Astrocyte (in vitro differentiated cells and primary cell): ENCODE data around the gene TSNAX. TPM values are rescaled to one million over a fixed set of nuclear protein-coding genes. Genes with fewer than 3 reads are reported as not detected.
"Not testable (repeated sequence)": the region's sequence is repeated elsewhere in the genome, so short reads cannot be mapped to it uniquely, and the experiment has no call there.

ENCODE experiments used
- DNase-seq: peaks from one replicate; pipeline ENCODE4 v3.0.0-alpha.2; 2010; ENCODE audit warnings: low read depth
- FAIRE-seq: peaks from 2 replicates; lab custom pipeline; 2011; peaks lifted over from hg19 to GRCh38; lab: Jason Lieb, UNC
- H2AFZ ChIP-seq: 2 replicates; pipeline ENCODE4 v1.6.0; 2012; ENCODE audit warnings: low read depth, low read length, inconsistent platforms
- H3K27ac ChIP-seq: 2 replicates; pipeline ENCODE4 v1.5.1; 2011; ENCODE audit warnings: low read depth, low read length, inconsistent platforms
- H3K27me3 ChIP-seq: 2 replicates; pipeline ENCODE4 v1.6.0; 2011; ENCODE audit warnings: low read length, inconsistent platforms; ENCODE audit not compliant: insufficient read depth
- H3K36me3 ChIP-seq: 2 replicates; pipeline ENCODE4 v1.5.1; 2011; ENCODE audit warnings: low read length, inconsistent platforms; ENCODE audit not compliant: insufficient read depth
- H3K4me1 ChIP-seq: 2 replicates; pipeline ENCODE4 v1.5.1; 2011; ENCODE audit warnings: low read length, inconsistent platforms; ENCODE audit not compliant: insufficient read depth
- H3K4me2 ChIP-seq: 2 replicates; pipeline ENCODE4 v1.6.0; 2012; ENCODE audit warnings: low read length, inconsistent platforms
- H3K4me3 ChIP-seq: 2 replicates; pipeline ENCODE4 v1.5.1; 2011; ENCODE audit warnings: low read depth, mild to moderate bottlenecking, low read length, inconsistent platforms; ENCODE audit not compliant: insufficient read depth
- H3K79me2 ChIP-seq: 2 replicates; pipeline ENCODE4 v1.6.0; 2012; ENCODE audit warnings: mild to moderate bottlenecking, low read length, inconsistent platforms; ENCODE audit not compliant: insufficient read depth
- H3K9ac ChIP-seq: 2 replicates; pipeline ENCODE4 v1.6.0; 2012; ENCODE audit warnings: mild to moderate bottlenecking, low read length, inconsistent platforms
- H3K9me3 ChIP-seq: 2 replicates; pipeline ENCODE4 v1.5.1; 2012; ENCODE audit warnings: low read depth, mild to moderate bottlenecking, low read length, inconsistent platforms; ENCODE audit not compliant: insufficient read depth
- H4K20me1 ChIP-seq: 2 replicates; pipeline ENCODE4 v1.6.0; 2012; ENCODE audit warnings: low read length, inconsistent platforms; ENCODE audit not compliant: insufficient read depth
- H3K27ac Mint-ChIP-seq: one replicate; pipeline ENCODE4 v1.8.0; 2021; ENCODE audit warnings: mild to moderate bottlenecking, mixed read lengths; ENCODE audit not compliant: unreplicated experiment
- H3K27me3 Mint-ChIP-seq: one replicate; pipeline ENCODE4 v1.8.0; 2021; ENCODE audit warnings: low read depth, mixed read lengths; ENCODE audit not compliant: unreplicated experiment
- H3K36me3 Mint-ChIP-seq: one replicate; pipeline ENCODE4 v1.8.0; 2021; ENCODE audit warnings: low read depth, mixed read lengths; ENCODE audit not compliant: unreplicated experiment
- H3K4me1 Mint-ChIP-seq: one replicate; pipeline ENCODE4 v1.8.0; 2021; ENCODE audit warnings: low read depth, mixed read lengths; ENCODE audit not compliant: unreplicated experiment
- H3K4me3 Mint-ChIP-seq: one replicate; pipeline ENCODE4 v1.8.0; 2021; ENCODE audit warnings: mild to moderate bottlenecking, moderate library complexity, mixed read lengths; ENCODE audit not compliant: unreplicated experiment
- H3K9me3 Mint-ChIP-seq: one replicate; pipeline ENCODE4 v1.8.0; 2021; ENCODE audit warnings: mild to moderate bottlenecking, mixed read lengths; ENCODE audit not compliant: unreplicated experiment
- EZH2 ChIP-seq: IDR thresholded peaks from 2 replicates; pipeline ENCODE4 v1.6.1; 2012; ENCODE audit warnings: mild to moderate bottlenecking, low read length, inconsistent platforms; ENCODE audit not compliant: insufficient read depth
- total RNA-seq: library from RNA; stranded (reverse); gene quantifications from 2 replicates; pipeline ENCODE4 v1.2.1, GENCODE V29; 2021
- TF ChIP-seq, protein P1 (sequence below): IDR thresholded peaks from 2 replicates; pipeline ENCODE4 v1.5.1; 2011; ENCODE audit warnings: low read depth, mild to moderate bottlenecking, inconsistent platforms, low read length, moderate library complexity; ENCODE audit not compliant: insufficient read depth

The TSNAX gene
- total RNA-seq, 1 donor from 2014 or later, result 43.5 TPM

DNA sequence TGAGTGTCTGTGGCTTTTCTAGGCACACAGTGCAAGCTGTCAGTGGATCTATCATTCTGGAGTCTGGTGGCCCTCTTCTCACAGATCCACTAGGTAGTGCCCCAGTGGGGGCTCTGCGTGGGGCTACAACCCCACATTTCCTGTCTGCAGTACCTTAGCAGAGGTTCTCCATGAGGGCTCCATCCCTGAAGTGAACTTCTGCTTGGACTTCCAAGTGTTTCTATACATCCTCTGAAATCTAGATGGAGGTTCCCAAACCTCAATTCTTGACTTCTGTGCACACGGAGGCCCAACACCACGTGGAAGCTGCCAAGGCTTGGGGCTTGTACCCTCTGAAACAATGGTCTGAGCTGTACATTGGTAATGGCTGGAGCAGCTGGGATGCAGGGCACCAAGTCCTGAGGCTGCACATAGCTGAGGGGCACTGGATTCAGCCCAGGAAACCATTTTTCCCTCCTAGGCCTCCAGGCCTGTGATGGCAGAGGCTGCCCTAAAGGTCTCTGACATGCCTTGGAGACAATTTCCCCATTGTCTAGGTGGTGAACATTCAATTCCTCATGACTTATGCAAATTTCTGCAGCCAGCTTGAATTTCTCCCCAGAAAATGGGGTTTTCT, 29.2 kb upstream of the TSNAX start:
- no peaks in the 10 kb centered on the region for H3K4me1 ChIP-seq
- H3K4me2 ChIP-seq, result no peak overlapping the region
- no peaks in the 10 kb centered on the region for H4K20me1 ChIP-seq
- H3K36me3 Mint-ChIP-seq, result peaks cover 4% of the 10 kb centered on the region
- no peak for TF ChIP-seq EZH2
- TF ChIP-seq, protein P1, sequence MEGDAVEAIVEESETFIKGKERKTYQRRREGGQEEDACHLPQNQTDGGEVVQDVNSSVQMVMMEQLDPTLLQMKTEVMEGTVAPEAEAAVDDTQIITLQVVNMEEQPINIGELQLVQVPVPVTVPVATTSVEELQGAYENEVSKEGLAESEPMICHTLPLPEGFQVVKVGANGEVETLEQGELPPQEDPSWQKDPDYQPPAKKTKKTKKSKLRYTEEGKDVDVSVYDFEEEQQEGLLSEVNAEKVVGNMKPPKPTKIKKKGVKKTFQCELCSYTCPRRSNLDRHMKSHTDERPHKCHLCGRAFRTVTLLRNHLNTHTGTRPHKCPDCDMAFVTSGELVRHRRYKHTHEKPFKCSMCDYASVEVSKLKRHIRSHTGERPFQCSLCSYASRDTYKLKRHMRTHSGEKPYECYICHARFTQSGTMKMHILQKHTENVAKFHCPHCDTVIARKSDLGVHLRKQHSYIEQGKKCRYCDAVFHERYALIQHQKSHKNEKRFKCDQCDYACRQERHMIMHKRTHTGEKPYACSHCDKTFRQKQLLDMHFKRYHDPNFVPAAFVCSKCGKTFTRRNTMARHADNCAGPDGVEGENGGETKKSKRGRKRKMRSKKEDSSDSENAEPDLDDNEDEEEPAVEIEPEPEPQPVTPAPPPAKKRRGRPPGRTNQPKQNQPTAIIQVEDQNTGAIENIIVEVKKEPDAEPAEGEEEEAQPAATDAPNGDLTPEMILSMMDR, result no peak
- no peak overlapping the region for H3K27ac ChIP-seq
- H3K4me3 Mint-ChIP-seq, result no peak overlapping the region
- H3K4me3 ChIP-seq, result no peak overlapping the region
- no peak overlapping the region for H3K27ac Mint-ChIP-seq
- no peaks in the 10 kb centered on the region for H3K36me3 ChIP-seq
- DNase-seq, result no peak
- no peak for FAIRE-seq
- H2AFZ ChIP-seq, result no peak overlapping the region
- H3K9ac ChIP-seq, result no peak overlapping the region
- H3K9me3 Mint-ChIP-seq, result peaks cover 13% of the 10 kb centered on the region
- no peaks in the 10 kb centered on the region for H3K27me3 ChIP-seq
- H3K9me3 ChIP-seq, result peaks cover 6% of the 10 kb centered on the region
- no peaks in the 10 kb centered on the region for H3K27me3 Mint-ChIP-seq
- no peaks in the 10 kb centered on the region for H3K79me2 ChIP-seq
- peaks cover 5% of the 10 kb centered on the region for H3K4me1 Mint-ChIP-seq

DNA sequence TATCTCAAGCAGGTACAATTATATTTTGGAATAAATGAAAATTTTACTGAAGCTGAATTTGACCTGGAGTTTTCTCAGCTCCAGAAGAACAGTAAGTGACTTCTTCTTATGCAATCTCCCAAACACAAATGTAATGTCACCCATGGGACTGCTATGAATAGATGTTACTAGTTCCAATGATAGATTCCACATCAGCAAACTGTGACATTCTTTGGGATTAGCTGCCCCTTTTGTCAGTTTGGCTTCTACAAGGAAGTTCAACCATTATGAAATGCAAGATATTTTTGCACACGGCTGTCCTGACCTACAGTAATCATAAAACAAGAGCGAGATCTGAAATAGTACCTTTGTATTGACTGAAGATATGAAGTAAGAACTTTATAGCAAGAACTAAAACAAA, 27.8 kb upstream of the TSNAX start:
- Mint-ChIP-seq H3K4me1 (peaks cover 5% of the 10 kb centered on the region), H3K36me3 (peaks cover 4% of the 10 kb centered on the region), H3K27ac (no peak overlapping the region), H3K9me3 (peaks cover 13% of the 10 kb centered on the region), H3K4me3 (no peak overlapping the region), H3K27me3 (no peaks in the 10 kb centered on the region)
- no peak for TF ChIP-seq EZH2
- TF ChIP-seq, protein P1, result no peak
- Histone ChIP-seq H3K4me2 (no peak overlapping the region), H3K27ac (no peak overlapping the region), H3K36me3 (no peaks in the 10 kb centered on the region), H2AFZ (no peak overlapping the region), H4K20me1 (no peaks in the 10 kb centered on the region), H3K4me1 (no peaks in the 10 kb centered on the region), H3K79me2 (no peaks in the 10 kb centered on the region), H3K9ac (no peak overlapping the region), H3K4me3 (no peak overlapping the region), H3K27me3 (no peaks in the 10 kb centered on the region), H3K9me3 (peaks cover 6% of the 10 kb centered on the region)
- FAIRE-seq (no peak), DNase-seq (no peak)

DNA sequence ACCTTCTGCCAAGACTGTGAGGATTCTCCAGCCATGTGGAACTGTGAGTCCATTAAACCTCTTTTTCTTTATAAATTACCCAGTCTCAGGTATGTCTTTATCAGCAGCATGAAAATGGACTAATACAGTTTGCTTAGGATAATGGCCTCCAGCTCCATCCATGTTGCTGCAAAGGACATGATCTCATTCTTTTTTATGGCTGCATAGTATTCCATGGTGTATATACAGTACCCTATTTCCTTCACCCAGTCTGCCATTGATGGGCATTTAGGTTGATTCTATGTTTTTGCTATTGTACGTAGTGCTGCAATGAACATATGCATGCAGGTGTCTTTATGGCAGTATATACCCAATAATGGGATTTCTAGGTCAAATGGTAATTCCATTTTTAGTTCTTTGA, 25.3 kb upstream of the TSNAX start:
- H3K4me3 Mint-ChIP-seq, result not testable (repeated sequence)

More for the DNA sequence above, 25.3 kb upstream of the TSNAX start:
- H4K20me1 ChIP-seq, H3K4me3 ChIP-seq, H3K27ac Mint-ChIP-seq, H3K27ac ChIP-seq, H3K4me1 Mint-ChIP-seq, H3K79me2 ChIP-seq, H3K36me3 Mint-ChIP-seq, H3K27me3 Mint-ChIP-seq, H3K4me1 ChIP-seq, H3K9me3 ChIP-seq, DNase-seq, H3K36me3 ChIP-seq, H3K9ac ChIP-seq, FAIRE-seq, H2AFZ ChIP-seq, H3K4me2 ChIP-seq, H3K27me3 ChIP-seq: not testable (repeated sequence)
- peaks cover 13% of the 10 kb centered on the region for H3K9me3 Mint-ChIP-seq
